DOHH2 (cell line): Measurements from ENCODE around the gene GSTO1.

Source experiments
- H3F3A ChIP-seq: fragments of 200-600 bp; sonication (generic), shearing (Covaris generic); 2 replicates; pipeline ENCODE4 v1.6.0; 2016; ENCODE audit warnings: antibody characterized with exemption, mild to moderate bottlenecking; ENCODE audit not compliant: control insufficient read depth, insufficient read depth
- H3K27ac ChIP-seq: fragments of 200-600 bp; sonication (generic); 2 replicates; pipeline ENCODE4 v1.5.1; 2014; ENCODE audit warnings: low read depth, mild to moderate bottlenecking, low read length, moderate library complexity
- H3K27me3 ChIP-seq: fragments of 200-600 bp; sonication (generic); 2 replicates; pipeline ENCODE4 v1.6.1; 2014; ENCODE audit warnings: mild to moderate bottlenecking, low read length, mixed read lengths; ENCODE audit not compliant: control insufficient read depth
- H3K36me3 ChIP-seq: fragments of 200-600 bp; sonication (generic); 2 replicates; pipeline ENCODE4 v1.6.1; 2014; ENCODE audit warnings: mild to moderate bottlenecking, low read length, moderate library complexity, mixed read lengths; ENCODE audit not compliant: control insufficient read depth
- H3K4me1 ChIP-seq: fragments of 200-600 bp; sonication (generic); 2 replicates; pipeline ENCODE4 v1.6.1; 2014; ENCODE audit warnings: mild to moderate bottlenecking, low read length, mixed read lengths; ENCODE audit not compliant: control insufficient read depth
- H3K4me2 ChIP-seq: fragments of 200-600 bp; sonication (generic); 2 replicates; pipeline ENCODE4 v1.6.0; 2014; ENCODE audit warnings: mild to moderate bottlenecking, low read length, moderate library complexity
- H3K4me3 ChIP-seq: fragments of 200-600 bp; sonication (generic); 2 replicates; pipeline ENCODE4 v1.5.1; 2014; ENCODE audit warnings: mild to moderate bottlenecking, low read length, mixed read lengths
- H3K79me2 ChIP-seq: fragments of 200-600 bp; sonication (generic); 2 replicates; pipeline ENCODE4 v1.6.1; 2014; ENCODE audit warnings: mild to moderate bottlenecking, low read length, mixed read lengths; ENCODE audit not compliant: control insufficient read depth
- H3K9me2 ChIP-seq: fragments of 200-600 bp; sonication (generic); replicated peaks from 2 replicates; pipeline ENCODE4 v1.6.1; 2014; ENCODE audit warnings: mild to moderate bottlenecking, low read length, mixed read lengths; ENCODE audit not compliant: control insufficient read depth
- H3K9me3 ChIP-seq: fragments of 200-600 bp; sonication (generic); 2 replicates; pipeline ENCODE4 v1.6.1; 2014; ENCODE audit warnings: antibody characterized with exemption, low read length, mixed read lengths; ENCODE audit not compliant: control insufficient read depth, insufficient read depth
- H4K20me1 ChIP-seq: fragments of 200-600 bp; sonication (generic); 2 replicates; pipeline ENCODE4 v1.6.0; 2014; ENCODE audit warnings: low read depth, mild to moderate bottlenecking, antibody characterized with exemption, low read length, moderate library complexity; ENCODE audit not compliant: control insufficient read depth, insufficient read depth
- EZH2phosphoT487 ChIP-seq: fragments of 200-600 bp; sonication (generic); IDR thresholded peaks from 2 replicates; pipeline ENCODE4 v1.6.1; 2017; ENCODE audit warnings: borderline replicate concordance, mild to moderate bottlenecking, antibody characterized with exemption, low read length, moderate library complexity, mixed read lengths
- TF ChIP-seq, protein P1 (sequence below): fragments of 200-600 bp; sonication (generic); IDR thresholded peaks from one replicate; pipeline ENCODE4 v1.5.1; 2014; ENCODE audit warnings: antibody characterized with exemption, mild to moderate bottlenecking, low read depth, low read length; ENCODE audit not compliant: poor library complexity, severe bottlenecking

Gene GSTO1

DNA sequence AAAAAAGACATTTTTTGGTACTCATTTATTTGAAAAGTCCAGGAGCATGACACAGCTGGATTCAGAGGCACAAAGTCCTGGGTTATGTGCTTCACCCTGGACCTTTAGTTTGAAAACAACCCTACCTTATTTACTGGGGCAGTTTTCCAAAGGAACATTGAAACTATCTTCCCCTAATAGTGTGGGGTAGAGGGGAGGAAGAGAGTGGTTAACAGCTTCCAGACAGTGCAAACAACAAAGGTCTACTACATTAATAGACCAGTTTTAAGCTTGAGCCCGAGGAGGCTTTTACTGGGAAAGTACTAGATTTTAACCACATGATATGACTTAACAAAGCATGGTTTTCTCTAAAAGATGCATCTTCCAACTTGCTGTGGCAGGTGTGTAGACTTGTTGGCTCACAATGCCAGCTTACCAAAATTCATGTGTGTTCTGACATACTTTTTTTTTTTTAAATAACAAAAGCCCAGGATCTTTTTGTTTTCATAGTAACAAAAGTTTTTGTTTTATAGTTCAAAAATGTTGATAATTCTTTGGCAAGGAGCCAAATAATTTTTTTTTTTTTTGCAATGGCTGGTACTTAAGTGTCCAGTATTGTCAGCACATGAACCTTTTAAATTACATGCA, 1.8 kb downstream of the GSTO1 start:
- TF ChIP-seq EZH2phosphoT487 = no peak
- TF ChIP-seq, protein P1, sequence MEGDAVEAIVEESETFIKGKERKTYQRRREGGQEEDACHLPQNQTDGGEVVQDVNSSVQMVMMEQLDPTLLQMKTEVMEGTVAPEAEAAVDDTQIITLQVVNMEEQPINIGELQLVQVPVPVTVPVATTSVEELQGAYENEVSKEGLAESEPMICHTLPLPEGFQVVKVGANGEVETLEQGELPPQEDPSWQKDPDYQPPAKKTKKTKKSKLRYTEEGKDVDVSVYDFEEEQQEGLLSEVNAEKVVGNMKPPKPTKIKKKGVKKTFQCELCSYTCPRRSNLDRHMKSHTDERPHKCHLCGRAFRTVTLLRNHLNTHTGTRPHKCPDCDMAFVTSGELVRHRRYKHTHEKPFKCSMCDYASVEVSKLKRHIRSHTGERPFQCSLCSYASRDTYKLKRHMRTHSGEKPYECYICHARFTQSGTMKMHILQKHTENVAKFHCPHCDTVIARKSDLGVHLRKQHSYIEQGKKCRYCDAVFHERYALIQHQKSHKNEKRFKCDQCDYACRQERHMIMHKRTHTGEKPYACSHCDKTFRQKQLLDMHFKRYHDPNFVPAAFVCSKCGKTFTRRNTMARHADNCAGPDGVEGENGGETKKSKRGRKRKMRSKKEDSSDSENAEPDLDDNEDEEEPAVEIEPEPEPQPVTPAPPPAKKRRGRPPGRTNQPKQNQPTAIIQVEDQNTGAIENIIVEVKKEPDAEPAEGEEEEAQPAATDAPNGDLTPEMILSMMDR = no peak
- H3K4me3 ChIP-seq = peak overlapping the region; percentile 95
- H3K9me3 ChIP-seq = no peaks in the 10 kb centered on the region
- 0 out of 2 replicates have a peak, but pooled peaks cover 3% of the 10 kb centered on the region for H4K20me1 ChIP-seq
- H3K9me2 ChIP-seq = no peaks in the 10 kb centered on the region
- peaks cover 24% of the 10 kb centered on the region for H3K4me1 ChIP-seq
- peaks cover 64% of the 10 kb centered on the region for H3K79me2 ChIP-seq
- H3K4me2 ChIP-seq = peak overlapping the region; percentile 93
- H3K27me3 ChIP-seq = no peaks in the 10 kb centered on the region
- H3K36me3 ChIP-seq = peaks cover 55% of the 10 kb centered on the region
- H3F3A ChIP-seq = no peaks in the 10 kb centered on the region
- H3K27ac ChIP-seq = no peak overlapping the region

DNA sequence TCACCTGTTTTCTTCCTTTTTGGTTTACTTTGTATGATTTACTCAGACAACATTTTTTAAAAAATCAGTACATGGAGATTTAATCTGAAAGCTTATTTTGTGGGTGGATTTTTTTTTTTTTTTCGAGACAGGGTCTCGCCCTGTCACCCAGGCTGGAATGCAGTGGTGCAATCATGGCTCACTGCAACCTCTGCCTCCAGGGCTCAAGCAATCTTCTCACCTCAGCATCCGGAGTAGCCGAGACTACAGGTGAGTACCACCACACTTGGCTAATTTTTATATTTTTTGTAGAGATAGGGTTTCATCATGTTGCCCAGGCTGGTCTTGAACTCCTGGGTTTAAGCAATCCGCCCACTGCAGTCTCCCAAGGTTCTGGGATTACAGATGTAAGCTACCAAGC, 2.5 kb downstream of the GSTO1 start:
- Histone ChIP-seq H3F3A (no peaks in the 10 kb centered on the region), H3K79me2 (peaks cover 71% of the 10 kb centered on the region), H3K9me3 (no peaks in the 10 kb centered on the region), H3K36me3 (peaks cover 63% of the 10 kb centered on the region), H3K27me3 (no peaks in the 10 kb centered on the region), H3K9me2 (no peaks in the 10 kb centered on the region), H3K4me2 (peak overlapping the region; percentile 93), H4K20me1 (0 out of 2 replicates have a peak, but pooled peaks cover 3% of the 10 kb centered on the region), H3K4me3 (peak overlapping the region; percentile 95), H3K27ac (no peak overlapping the region), H3K4me1 (peaks cover 24% of the 10 kb centered on the region)
- TF ChIP-seq, protein P1 = no peak
- TF ChIP-seq EZH2phosphoT487 = no peak

DNA sequence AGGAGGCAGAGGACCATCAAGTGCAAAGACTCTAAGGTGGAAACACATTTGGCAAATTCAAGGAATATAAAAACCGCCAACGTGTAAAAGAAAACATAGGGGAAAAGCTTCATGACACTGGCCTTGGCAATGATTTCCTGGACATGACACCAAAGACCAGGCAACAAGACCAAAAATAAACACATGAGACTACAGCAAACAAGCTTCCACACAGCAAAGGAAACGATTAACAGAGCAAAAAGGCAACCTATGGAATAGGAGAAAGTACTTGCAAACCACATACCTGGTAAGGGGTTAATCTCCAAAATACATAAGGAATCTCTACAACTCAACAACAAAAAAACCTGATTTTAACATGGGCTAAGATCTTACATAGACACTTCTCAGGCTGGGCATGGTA, 3.5 kb downstream of the GSTO1 start:
- no peak overlapping the region for H3K4me2 ChIP-seq
- H3K27ac ChIP-seq = no peak overlapping the region
- peaks cover 79% of the 10 kb centered on the region for H3K79me2 ChIP-seq

More for the DNA sequence above, 3.5 kb downstream of the GSTO1 start:
- no peaks in the 10 kb centered on the region for H3F3A ChIP-seq
- TF ChIP-seq, protein P1 = no peak
- TF ChIP-seq EZH2phosphoT487 = no peak
- H3K4me3 ChIP-seq = no peak overlapping the region
- peaks cover 73% of the 10 kb centered on the region for H3K36me3 ChIP-seq
- H3K4me1 ChIP-seq = peaks cover 24% of the 10 kb centered on the region
- H3K9me2 ChIP-seq = no peaks in the 10 kb centered on the region
- 0 out of 2 replicates have a peak, but pooled peaks cover 3% of the 10 kb centered on the region for H4K20me1 ChIP-seq
- no peaks in the 10 kb centered on the region for H3K9me3 ChIP-seq
- no peaks in the 10 kb centered on the region for H3K27me3 ChIP-seq
